ENCODE data around the gene FAHD1. TPM values are rescaled to one million over a fixed set of nuclear protein-coding genes. Genes with fewer than 3 reads are reported as not detected.

The FAHD1 gene
- 22.0 and 61.2 TPM in 2 replicates for total RNA-seq

GRCh38 chr16:1826691-1827573, at the start of gene FAHD1, which contains the start of gene HAGH:
FAHD1 (plus strand) TSS chr16:1827206; CDS start chr16:1827239, 33 bp downstream.
HAGH (minus strand) TSS chr16:1826825; CDS start chr16:1826787, 38 bp downstream.

GRCh38 chr16:1782408-1783264, 44.4 kb upstream of the FAHD1 start, which contains the start of the genes NUBP2 and SPSB3:
NUBP2 (plus strand) TSS chr16:1782960; CDS start chr16:1783021, 61 bp downstream.
SPSB3 (minus strand) TSS chr16:1782571; CDS start chr16:1781483, 1,088 bp downstream.

GRCh38 chr16:1793578-1794220, 33.3 kb upstream of the FAHD1 start, which contains the start of gene IGFALS:
IGFALS (minus strand) TSS chr16:1793705; CDS start chr16:1793652, 53 bp downstream.

GRCh38 chr16:1871974-1872635, 45.1 kb downstream of the FAHD1 start, which contains the start of gene MEIOB:
MEIOB (minus strand) TSS chr16:1872164; CDS start chr16:1868175, 3,989 bp downstream.

Other genes starting within 250 kb of the FAHD1 start
- 10.2 and 18.0 TPM in 2 replicates for gene IFT140, start 215.1 kb upstream of the FAHD1 start, total RNA-seq
- 5.6 and 11.0 TPM in 2 replicates for gene CRAMP1, start 214.8 kb upstream of the FAHD1 start, total RNA-seq
- 30.2 and 49.1 TPM in 2 replicates for gene JPT2, start 148.9 kb upstream of the FAHD1 start, total RNA-seq
- gene MAPK8IP3, start 121.0 kb upstream of the FAHD1 start, total RNA-seq: 13.8 and 63.4 TPM in 2 replicates
- 70.7 and 98.0 TPM in 2 replicates for gene NME3, start 55.7 kb upstream of the FAHD1 start, total RNA-seq
- gene EME2, start 54.4 kb upstream of the FAHD1 start, total RNA-seq: 3.2 and 8.9 TPM in 2 replicates
- 96.9 and 118 TPM in 2 replicates for gene MRPS34, start 54.1 kb upstream of the FAHD1 start, total RNA-seq
- 25.3 and 62.7 TPM in 2 replicates for gene SPSB3, start 44.6 kb upstream of the FAHD1 start, total RNA-seq
- 112 and 137 TPM in 2 replicates for gene NUBP2, start 44.2 kb upstream of the FAHD1 start, total RNA-seq
- not detected in 2 replicates for gene IGFALS, start 33.5 kb upstream of the FAHD1 start, total RNA-seq
- gene HAGH, start 381 bp upstream of the FAHD1 start, total RNA-seq: 13.3 and 24.7 TPM in 2 replicates
- gene MEIOB, start 45.0 kb downstream of the FAHD1 start, total RNA-seq: 0.08 TPM in 1 of 2 replicates, not detected in the other
- gene HS3ST6, start 91.2 kb downstream of the FAHD1 start, total RNA-seq: not detected in 2 replicates
- 7.4 and 10.2 TPM in 2 replicates for gene MSRB1, start 116.0 kb downstream of the FAHD1 start, total RNA-seq
- gene RPL3L, start 127.5 kb downstream of the FAHD1 start, total RNA-seq: not detected in 2 replicates
- 289 and 350 TPM in 2 replicates for gene NDUFB10, start 132.3 kb downstream of the FAHD1 start, total RNA-seq
- gene RPS2, start 137.6 kb downstream of the FAHD1 start, total RNA-seq: 3,892 and 6,799 TPM in 2 replicates
- gene RNF151, start 139.7 kb downstream of the FAHD1 start, total RNA-seq: not detected in 2 replicates
- gene TBL3, start 144.8 kb downstream of the FAHD1 start, total RNA-seq: 51.7 and 71.4 TPM in 2 replicates
- gene NOXO1, start 154.3 kb downstream of the FAHD1 start, total RNA-seq: not detected in 2 replicates
- gene GFER, start 157.0 kb downstream of the FAHD1 start, total RNA-seq: 15.6 and 25.9 TPM in 2 replicates
- 5.4 and 7.6 TPM in 2 replicates for gene SYNGR3, start 162.8 kb downstream of the FAHD1 start, total RNA-seq
- gene ZNF598, start 182.6 kb downstream of the FAHD1 start, total RNA-seq: 33.7 and 41.0 TPM in 2 replicates
- gene NPW, start 192.6 kb downstream of the FAHD1 start, total RNA-seq: 5.6 and 6.6 TPM in 2 replicates
- gene NHERF2, start 199.7 kb downstream of the FAHD1 start, total RNA-seq: 56.8 and 85.8 TPM in 2 replicates
- gene NTHL1, start 220.6 kb downstream of the FAHD1 start, total RNA-seq: 25.9 and 28.7 TPM in 2 replicates
- gene TSC2, start 220.8 kb downstream of the FAHD1 start, total RNA-seq: 33.1 and 51.4 TPM in 2 replicates